ENCODE results near the gene CGREF1. TPM values are rescaled to one million over a fixed set of nuclear protein-coding genes. Genes with fewer than 3 reads are reported as not detected.

CGREF1 gene
- total RNA-seq, 1 experiment from 2014 or later = 12.9 TPM

DNA sequence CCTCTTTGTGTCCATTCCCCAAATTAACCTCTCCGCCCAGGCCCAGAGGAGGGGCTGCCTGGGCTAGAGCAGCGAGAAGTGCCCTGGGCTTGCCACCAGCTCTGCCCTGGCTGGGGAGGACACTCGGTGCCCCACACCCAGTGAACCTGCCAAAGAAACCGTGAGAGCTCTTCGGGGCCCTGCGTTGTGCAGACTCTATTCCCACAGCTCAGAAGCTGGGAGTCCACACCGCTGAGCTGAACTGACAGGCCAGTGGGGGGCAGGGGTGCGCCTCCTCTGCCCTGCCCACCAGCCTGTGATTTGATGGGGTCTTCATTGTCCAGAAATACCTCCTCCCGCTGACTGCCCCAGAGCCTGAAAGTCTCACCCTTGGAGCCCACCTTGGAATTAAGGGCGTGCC is 18.9 kb downstream of the CGREF1 start:
- DNase-seq (ENCODE audit: unreplicated experiment) = no peak
- BruUV-seq (replicated peaks) = no TSS peak
- Mint-ChIP-seq H3K27me3 (ENCODE audit: insufficient read depth, unreplicated experiment) (no peaks in the 10 kb centered on the region), H3K27ac (ENCODE audit: low read depth, unreplicated experiment) (no peak overlapping the region), H3K36me3 (ENCODE audit: insufficient read depth, unreplicated experiment) (no peaks in the 10 kb centered on the region), H3K4me1 (ENCODE audit: insufficient read depth, unreplicated experiment) (no peaks in the 10 kb centered on the region), H3K4me3 (ENCODE audit: unreplicated experiment) (no peak overlapping the region), H3K9me3 (ENCODE audit: unreplicated experiment) (no peaks in the 10 kb centered on the region)
- intact Hi-C loops (cut with micrococcal nuclease) = no loop called here
- ChIA-PET CTCF (interaction anchor here (0.7 to 10.4 kb wide), 15 partner anchors 9 to 208 kb away, joined by 3 to 96 read pairs (median 4); partner anchors contain the start of genes ATRAID, SLC5A6, TRIM54 and UCN), POLR2A (interaction anchor here (2.8 kb wide), 1 partner anchor 92 kb away, joined by 9 read pairs; no protein-coding TSS in a partner anchor)
- TF ChIP-seq, protein P1, sequence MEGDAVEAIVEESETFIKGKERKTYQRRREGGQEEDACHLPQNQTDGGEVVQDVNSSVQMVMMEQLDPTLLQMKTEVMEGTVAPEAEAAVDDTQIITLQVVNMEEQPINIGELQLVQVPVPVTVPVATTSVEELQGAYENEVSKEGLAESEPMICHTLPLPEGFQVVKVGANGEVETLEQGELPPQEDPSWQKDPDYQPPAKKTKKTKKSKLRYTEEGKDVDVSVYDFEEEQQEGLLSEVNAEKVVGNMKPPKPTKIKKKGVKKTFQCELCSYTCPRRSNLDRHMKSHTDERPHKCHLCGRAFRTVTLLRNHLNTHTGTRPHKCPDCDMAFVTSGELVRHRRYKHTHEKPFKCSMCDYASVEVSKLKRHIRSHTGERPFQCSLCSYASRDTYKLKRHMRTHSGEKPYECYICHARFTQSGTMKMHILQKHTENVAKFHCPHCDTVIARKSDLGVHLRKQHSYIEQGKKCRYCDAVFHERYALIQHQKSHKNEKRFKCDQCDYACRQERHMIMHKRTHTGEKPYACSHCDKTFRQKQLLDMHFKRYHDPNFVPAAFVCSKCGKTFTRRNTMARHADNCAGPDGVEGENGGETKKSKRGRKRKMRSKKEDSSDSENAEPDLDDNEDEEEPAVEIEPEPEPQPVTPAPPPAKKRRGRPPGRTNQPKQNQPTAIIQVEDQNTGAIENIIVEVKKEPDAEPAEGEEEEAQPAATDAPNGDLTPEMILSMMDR (IDR thresholded peaks at IDR 0.05; ENCODE audit: unreplicated experiment) = no peak

DNA sequence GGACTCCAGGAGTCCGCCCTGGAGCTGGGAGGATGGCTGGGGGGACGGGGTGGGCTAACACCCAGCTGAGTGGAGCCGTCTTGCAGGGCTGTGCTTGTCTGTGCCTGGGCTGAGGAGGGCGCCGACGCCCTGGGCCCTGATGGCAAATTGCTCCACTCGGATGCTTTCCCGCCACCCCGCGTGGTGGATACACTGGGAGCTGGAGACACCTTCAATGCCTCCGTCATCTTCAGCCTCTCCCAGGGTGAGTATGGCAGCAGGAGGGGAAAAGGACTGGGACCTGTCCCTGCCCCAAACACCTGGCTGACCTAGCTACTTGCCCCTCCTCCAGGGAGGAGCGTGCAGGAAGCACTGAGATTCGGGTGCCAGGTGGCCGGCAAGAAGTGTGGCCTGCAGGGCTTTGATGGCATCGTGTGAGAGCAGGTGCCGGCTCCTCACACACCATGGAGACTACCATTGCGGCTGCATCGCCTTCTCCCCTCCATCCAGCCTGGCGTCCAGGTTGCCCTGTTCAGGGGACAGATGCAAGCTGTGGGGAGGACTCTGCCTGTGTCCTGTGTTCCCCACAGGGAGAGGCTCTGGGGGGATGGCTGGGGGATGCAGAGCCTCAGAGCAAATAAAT is 19.5 kb downstream of the CGREF1 start:
- H3K4me3 Mint-ChIP-seq (ENCODE audit: unreplicated experiment) = no peak overlapping the region
- ChIA-PET CTCF (interaction anchor here (0.6 to 10.4 kb wide), 23 partner anchors 8 to 209 kb away, joined by 3 to 96 read pairs (median 4); partner anchors contain the start of genes ATRAID, SLC5A6, TRIM54 and UCN), POLR2A (interaction anchor here (2.8 kb wide), 1 partner anchor 92 kb away, joined by 9 read pairs; no protein-coding TSS in a partner anchor)
- H3K4me1 Mint-ChIP-seq (ENCODE audit: insufficient read depth, unreplicated experiment) = no peaks in the 10 kb centered on the region
- no peaks in the 10 kb centered on the region for H3K9me3 Mint-ChIP-seq (ENCODE audit: unreplicated experiment)
- TF ChIP-seq, protein P1 (IDR thresholded peaks at IDR 0.05; ENCODE audit: unreplicated experiment) = no peak
- H3K36me3 Mint-ChIP-seq (ENCODE audit: insufficient read depth, unreplicated experiment) = no peaks in the 10 kb centered on the region
- DNase-seq (ENCODE audit: unreplicated experiment) = no peak
- no peak overlapping the region for H3K27ac Mint-ChIP-seq (ENCODE audit: low read depth, unreplicated experiment)
- no peaks in the 10 kb centered on the region for H3K27me3 Mint-ChIP-seq (ENCODE audit: insufficient read depth, unreplicated experiment)
- BruUV-seq (replicated peaks) = no TSS peak
- intact Hi-C loops (cut with micrococcal nuclease) = no loop called here

DNA sequence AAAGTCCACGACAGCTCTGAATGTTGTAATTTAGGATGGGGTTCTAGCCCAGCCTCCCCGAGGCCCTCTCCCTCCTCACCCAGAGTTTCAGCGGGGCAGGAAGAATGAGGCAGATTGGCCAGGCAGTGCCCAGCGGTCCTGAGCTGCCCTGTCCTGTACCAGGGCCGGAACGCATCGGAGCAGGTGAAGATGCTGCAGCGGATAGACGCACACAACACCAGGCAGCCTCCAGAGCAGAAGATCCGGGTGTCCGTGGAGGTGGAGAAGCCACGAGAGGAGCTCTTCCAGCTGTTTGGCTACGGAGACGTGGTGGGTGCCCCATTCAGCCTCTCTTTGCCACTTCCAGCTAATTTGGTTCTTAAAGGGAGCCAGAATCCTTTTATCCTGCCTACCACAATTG is 21.6 kb downstream of the CGREF1 start:
- H3K27ac Mint-ChIP-seq (ENCODE audit: low read depth, unreplicated experiment) = no peak overlapping the region
- BruUV-seq (replicated peaks) = no TSS peak
- H3K4me3 Mint-ChIP-seq (ENCODE audit: unreplicated experiment) = no peak overlapping the region
- DNase-seq (ENCODE audit: unreplicated experiment) = no peak
- TF ChIP-seq, protein P1 (IDR thresholded peaks at IDR 0.05; ENCODE audit: unreplicated experiment) = no peak
- H3K36me3 Mint-ChIP-seq (ENCODE audit: insufficient read depth, unreplicated experiment) = no peaks in the 10 kb centered on the region
- intact Hi-C loops (cut with micrococcal nuclease) = no loop called here
- no peaks in the 10 kb centered on the region for H3K4me1 Mint-ChIP-seq (ENCODE audit: insufficient read depth, unreplicated experiment)
- POLR2A ChIA-PET = interaction anchor here (0.6 to 2.2 kb wide), 6 partner anchors 33 to 225 kb away, joined by 3 to 7 read pairs (median 3); no protein-coding TSS in a partner anchor
- no peaks in the 10 kb centered on the region for H3K27me3 Mint-ChIP-seq (ENCODE audit: insufficient read depth, unreplicated experiment)
- no peaks in the 10 kb centered on the region for H3K9me3 Mint-ChIP-seq (ENCODE audit: unreplicated experiment)
- CTCF ChIA-PET = interaction anchor here (0.8 to 10.4 kb wide), 8 partner anchors 10 to 206 kb away, joined by 3 to 96 read pairs (median 10); partner anchors contain the start of genes KHK and TRIM54

DNA sequence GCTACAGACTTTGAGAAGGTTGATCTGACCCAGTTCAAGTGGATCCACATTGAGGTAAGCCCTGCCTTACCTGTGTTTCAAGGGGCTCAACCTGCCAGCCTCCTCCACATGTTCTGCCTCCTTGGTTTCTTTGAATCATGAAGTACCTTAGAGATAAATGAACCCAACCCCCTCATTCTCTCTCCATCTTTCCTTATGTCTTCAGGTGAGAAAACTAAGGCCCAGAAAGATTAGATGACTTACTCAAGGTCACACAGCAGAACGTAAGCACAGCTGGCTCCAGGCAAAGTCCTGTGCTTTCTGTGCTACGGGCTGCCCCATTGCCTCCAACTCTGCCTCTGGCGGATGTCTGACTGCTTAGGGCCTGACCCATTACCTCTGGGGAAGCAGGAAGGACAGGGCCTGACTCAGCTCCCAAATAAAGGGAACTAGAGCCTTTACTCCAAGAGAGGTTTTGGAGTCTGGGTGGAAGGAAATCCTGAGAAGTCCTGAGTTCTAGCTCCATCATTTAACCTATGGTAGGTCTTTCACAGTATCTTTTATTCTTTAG is 22.1 kb downstream of the CGREF1 start:
- TF ChIP-seq, protein P1 (IDR thresholded peaks at IDR 0.05; ENCODE audit: unreplicated experiment) = no peak
- H3K27ac Mint-ChIP-seq (ENCODE audit: low read depth, unreplicated experiment) = no peak overlapping the region
- no TSS peak for BruUV-seq (replicated peaks)

More for the DNA sequence above, 22.1 kb downstream of the CGREF1 start:
- no peak for DNase-seq (ENCODE audit: unreplicated experiment)
- no peaks in the 10 kb centered on the region for H3K4me1 Mint-ChIP-seq (ENCODE audit: insufficient read depth, unreplicated experiment)
- no peaks in the 10 kb centered on the region for H3K36me3 Mint-ChIP-seq (ENCODE audit: insufficient read depth, unreplicated experiment)
- H3K27me3 Mint-ChIP-seq (ENCODE audit: insufficient read depth, unreplicated experiment) = no peaks in the 10 kb centered on the region
- ChIA-PET CTCF (interaction anchor here (0.8 to 10.4 kb wide), 8 partner anchors 9 to 207 kb away, joined by 3 to 96 read pairs (median 12); partner anchors contain the start of genes KHK and TRIM54), POLR2A (interaction anchor here (0.7 to 2.2 kb wide), 7 partner anchors 33 to 226 kb away, joined by 3 to 7 read pairs (median 3); partner anchors contain the start of gene SLC30A3)
- H3K4me3 Mint-ChIP-seq (ENCODE audit: unreplicated experiment) = no peak overlapping the region
- no peaks in the 10 kb centered on the region for H3K9me3 Mint-ChIP-seq (ENCODE audit: unreplicated experiment)
- intact Hi-C loops (cut with micrococcal nuclease) = no loop called here
